C4-2B (cell line): ENCODE data around the gene DNAJC15.

Experiments used
- ZFX ChIP-seq: fragments of 450-650 bp; IDR thresholded peaks from 2 replicates; pipeline ENCODE4 v1.6.1; 2017
- TF ChIP-seq, protein P1 (sequence below): fragments of 450-650 bp; conservative IDR thresholded peaks from 2 replicates; pipeline ENCODE4 v1.5.1; 2017; ENCODE audit warnings: mild to moderate bottlenecking

DNA sequence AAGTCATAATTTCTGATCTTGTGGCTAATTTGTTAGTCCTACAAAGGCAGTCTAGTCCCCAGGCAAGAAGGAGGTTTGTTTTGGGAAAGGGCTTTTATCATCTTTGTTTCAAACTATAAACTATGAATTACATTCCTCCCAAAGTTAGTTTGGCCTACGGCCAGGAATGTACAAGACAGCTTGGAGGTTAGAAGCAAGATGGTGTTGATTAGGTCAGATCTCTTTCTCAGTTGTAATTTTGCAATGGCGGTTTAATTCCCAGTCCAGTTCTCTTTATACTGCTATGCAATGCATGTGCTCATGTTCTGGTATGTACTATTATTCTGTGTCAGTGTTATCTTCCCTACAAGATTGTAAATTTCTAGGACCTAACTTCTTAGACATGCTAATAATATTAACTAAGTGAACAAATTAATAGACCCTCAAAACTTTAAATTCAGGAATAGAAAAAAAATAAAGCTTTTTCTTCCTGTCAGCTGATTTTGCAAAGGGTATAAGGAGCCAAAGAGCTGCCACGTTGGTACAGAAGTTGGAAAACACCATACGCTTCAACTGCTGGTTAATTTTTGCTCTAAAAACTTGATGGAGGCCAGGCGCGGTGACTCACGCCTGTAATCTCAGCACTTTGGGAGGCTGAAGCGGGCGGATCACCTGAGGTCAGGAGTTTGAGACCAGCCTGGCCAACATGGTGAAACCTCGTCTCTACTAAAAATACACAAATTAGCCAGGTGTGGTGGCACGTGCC, 1.3 kb upstream of the DNAJC15 start:
- TF ChIP-seq, protein P1, sequence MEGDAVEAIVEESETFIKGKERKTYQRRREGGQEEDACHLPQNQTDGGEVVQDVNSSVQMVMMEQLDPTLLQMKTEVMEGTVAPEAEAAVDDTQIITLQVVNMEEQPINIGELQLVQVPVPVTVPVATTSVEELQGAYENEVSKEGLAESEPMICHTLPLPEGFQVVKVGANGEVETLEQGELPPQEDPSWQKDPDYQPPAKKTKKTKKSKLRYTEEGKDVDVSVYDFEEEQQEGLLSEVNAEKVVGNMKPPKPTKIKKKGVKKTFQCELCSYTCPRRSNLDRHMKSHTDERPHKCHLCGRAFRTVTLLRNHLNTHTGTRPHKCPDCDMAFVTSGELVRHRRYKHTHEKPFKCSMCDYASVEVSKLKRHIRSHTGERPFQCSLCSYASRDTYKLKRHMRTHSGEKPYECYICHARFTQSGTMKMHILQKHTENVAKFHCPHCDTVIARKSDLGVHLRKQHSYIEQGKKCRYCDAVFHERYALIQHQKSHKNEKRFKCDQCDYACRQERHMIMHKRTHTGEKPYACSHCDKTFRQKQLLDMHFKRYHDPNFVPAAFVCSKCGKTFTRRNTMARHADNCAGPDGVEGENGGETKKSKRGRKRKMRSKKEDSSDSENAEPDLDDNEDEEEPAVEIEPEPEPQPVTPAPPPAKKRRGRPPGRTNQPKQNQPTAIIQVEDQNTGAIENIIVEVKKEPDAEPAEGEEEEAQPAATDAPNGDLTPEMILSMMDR: no peak
- TF ChIP-seq ZFX: no peak
